AG20443 (cell line): ENCODE measurements around the gene KIF2A.
"Not testable (repeated sequence)": the region's sequence is repeated elsewhere in the genome, so short reads cannot be mapped to it uniquely, and the experiment has no call there.

Experiments used
- DNase-seq: peaks from one replicate; pipeline ENCODE4 v3.0.0; 2012; ENCODE audit warnings: low spot score, mixed read lengths

The KIF2A gene

DNA sequence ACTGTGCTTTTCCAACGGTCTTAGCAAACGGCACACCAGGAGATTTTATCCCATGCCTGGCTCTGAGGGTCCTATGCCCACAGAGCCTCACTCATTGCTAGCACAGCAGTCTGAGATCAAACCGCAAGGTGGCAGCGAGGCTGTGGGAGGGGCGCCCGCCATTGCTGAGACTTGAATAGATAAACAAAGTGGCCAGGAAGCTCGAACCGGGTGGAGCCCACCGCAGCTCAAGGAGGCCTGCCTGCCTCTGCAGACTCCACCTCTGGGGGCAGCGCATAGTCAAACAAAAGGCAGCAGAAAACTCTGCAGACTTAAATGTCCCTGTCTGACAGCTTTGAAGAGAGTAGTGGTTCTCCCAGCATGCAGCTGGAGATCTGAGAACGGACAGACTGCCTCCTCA is 14.2 kb upstream of the KIF2A start:
- DNase-seq: not testable (repeated sequence)

DNA sequence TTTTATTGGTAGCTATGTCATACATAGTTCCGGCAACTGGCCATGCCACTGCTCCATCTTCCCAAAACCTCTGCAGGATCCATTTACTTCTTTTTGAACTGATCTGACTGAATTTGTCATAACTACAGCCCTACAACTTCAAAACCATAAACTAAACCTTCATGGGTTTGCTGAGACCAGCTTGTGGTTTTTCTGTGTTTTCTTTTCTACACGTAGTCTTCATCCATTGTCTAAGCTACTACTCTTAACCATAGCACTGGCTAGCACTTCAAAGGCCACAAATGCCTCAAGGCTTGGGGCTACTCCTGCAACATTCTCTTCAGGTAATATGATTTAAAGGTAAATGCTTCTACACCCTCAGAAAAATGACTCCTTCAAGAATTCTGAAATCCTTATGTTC is 9.0 kb upstream of the KIF2A start:
- DNase-seq: no peak

DNA sequence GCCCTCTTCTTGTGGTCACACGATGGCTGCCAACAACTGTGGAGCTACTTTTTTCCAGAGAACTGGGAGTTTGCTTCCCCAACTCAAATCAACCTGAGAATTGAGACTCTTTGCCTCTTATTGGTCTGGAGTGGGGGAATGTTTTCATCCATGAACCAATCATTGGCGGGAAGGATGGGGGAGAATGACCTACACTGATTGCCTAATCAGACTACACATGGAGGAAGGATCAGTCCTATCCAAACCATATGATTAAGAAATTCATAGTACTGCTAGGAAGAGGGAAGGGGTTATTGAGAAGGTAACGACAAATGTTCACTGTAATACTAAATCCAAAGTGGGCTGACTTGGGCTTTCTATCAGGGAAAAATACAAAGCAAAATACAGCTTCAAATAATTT is 7.9 kb upstream of the KIF2A start:
- DNase-seq: no peak

DNA sequence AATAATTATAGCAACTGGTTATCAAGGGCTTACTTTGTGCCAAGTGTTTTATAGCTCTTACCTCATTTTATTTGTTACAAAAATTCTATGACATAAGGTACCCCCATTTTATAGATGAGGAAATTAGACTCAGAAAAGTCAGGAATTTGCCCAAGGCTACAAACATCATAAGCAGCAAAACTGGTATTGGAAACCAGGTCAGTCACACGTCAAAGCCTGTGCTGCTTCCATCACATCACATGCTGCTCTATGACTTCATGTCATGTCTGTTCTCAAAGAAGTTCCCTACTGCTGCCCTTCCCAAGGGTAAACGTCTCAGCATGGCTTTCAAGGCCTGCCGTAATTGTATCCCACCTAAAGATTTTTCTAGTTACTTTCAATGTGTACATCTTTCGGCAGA is 6.9 kb upstream of the KIF2A start:
- no peak for DNase-seq

DNA sequence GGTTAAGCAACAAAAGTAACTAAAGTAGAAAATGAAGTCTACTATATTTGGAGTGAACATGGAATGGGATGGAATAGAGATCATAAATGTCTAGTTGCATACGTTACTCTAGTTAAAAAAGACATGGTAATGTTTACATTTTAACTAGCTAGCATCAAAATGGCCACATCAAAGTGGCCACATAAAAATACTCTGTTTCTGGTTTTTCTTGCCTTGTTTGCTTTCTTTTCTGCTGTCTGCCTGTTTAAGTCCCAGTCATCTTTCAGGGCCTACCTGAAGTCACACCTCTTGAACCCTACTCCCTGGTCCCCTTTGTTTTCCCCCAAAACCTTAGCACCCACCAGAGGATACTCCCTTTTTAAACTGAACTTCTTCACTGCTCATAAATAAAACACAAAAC is 6.4 kb upstream of the KIF2A start:
- DNase-seq: no peak

DNA sequence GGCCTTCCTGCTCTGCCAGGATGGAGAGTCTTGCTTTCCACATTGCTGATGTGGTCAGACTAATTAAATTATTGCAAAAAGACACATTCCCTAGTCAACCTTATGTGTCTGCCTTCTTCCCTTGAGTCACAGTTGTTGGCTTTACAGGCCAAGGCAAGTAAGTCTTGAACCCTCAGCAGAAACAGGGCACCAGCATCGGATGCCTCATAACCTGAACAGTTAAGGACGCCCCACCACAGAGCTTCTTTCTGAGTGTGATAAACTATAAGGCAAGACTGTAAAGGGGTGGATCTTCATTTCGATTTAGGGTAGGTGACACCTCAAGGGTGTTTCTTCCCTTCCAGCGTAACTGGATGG is 670 bp upstream of the KIF2A start:
- DNase-seq: no peak

DNA sequence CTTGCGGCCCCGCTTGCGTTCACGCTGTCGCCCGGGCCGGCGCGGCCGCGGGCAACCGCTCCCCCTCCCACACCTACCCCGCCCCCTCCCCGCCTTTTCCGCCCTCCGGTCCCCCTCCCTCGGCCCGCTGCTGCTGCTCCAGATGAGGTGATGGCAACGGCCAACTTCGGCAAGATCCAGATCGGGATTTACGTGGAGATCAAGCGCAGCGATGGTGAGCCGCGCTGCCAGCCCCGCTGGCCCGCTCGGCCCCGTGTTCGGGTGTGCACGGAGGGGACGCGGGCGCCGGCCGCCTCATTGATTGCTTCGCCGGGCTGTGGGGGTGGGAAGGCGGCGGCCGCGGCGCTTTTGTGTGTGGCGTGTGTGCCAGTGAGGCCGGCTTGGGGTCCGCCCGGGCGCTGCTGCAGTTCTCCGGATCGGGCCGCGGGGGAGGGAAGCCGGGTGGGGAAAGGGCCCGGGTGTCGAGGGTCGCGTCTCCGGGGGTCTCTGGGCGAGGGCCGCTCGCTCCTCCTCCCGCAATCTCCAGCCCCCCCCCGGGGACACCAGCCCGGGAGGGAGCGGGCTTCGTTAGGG is 403 bp downstream of the KIF2A start:
- no peak for DNase-seq

DNA sequence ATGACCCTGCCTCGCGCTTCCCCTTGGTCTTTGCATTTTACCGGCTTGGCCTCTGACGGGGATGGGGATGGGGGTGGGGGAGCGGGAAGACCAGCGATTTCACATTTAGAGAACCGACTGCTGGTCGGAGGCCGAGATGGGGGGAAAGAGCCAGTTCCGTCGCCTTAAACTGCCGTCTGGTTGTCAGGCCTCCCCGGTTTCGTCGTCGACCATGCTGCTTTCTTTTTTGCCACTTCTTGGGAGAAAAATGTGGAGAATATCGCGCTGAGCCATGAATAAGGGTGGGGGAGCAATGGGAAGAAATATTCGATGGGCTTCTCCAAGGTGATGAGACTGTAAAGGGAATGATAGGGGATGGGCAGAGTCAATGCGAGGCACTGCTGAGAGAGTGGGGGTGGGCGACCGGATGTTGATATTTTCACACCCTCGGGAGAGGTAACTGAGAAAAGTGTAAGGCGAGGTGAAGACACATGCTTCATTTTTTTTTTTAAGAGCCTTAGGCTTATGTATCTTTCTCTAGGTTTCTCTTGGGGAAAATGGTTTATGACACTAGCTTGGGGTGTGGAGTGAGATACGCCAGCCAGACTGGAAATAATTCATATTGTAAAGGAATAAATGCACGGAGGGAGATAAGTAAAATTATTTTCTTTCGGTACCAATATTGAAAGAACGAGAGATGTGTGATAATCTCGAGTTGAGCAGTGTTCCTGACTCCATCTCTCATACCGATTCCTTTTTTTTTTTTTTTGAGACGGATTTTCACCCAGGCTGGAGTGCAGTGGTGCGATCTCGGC is 1.1 kb downstream of the KIF2A start:
- peak; percentile 56 for DNase-seq

DNA sequence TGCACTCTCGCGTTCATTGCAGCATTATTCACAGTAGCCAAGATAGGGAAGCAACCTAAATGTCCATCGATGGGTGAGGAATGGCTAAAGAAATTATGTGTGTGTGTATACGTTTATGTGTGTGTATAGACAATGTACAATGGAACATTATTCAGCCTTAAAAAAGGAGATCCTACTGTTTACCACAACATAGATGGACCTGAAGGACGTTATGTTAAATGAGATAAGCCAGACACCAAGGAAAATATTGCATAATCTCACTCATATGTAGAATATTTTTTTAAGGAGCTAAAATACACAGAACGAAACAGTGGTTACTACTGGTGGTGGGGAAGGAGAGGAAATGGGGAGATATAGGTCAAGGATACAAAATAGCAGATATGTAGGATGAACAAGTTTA is 2.4 kb downstream of the KIF2A start:
- no peak for DNase-seq

DNA sequence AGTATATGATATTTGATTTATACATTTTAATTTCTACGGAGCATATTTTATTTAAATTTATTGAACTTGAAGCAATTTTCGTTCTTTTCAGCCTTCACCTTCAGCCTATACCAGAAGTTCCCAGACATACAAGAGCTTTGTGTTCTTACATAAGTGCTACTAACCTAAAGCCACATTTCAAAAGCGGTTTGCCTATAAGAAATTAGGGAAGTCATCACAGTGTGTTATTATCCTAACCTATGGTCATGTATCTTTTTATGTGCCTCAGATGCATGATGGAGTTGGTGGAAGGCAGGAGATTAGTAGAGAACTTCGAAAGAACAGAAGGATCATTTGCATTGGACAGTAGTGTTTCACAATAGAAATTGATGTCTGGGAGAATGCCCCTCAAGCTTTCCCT is 3.1 kb downstream of the KIF2A start:
- no peak for DNase-seq

DNA sequence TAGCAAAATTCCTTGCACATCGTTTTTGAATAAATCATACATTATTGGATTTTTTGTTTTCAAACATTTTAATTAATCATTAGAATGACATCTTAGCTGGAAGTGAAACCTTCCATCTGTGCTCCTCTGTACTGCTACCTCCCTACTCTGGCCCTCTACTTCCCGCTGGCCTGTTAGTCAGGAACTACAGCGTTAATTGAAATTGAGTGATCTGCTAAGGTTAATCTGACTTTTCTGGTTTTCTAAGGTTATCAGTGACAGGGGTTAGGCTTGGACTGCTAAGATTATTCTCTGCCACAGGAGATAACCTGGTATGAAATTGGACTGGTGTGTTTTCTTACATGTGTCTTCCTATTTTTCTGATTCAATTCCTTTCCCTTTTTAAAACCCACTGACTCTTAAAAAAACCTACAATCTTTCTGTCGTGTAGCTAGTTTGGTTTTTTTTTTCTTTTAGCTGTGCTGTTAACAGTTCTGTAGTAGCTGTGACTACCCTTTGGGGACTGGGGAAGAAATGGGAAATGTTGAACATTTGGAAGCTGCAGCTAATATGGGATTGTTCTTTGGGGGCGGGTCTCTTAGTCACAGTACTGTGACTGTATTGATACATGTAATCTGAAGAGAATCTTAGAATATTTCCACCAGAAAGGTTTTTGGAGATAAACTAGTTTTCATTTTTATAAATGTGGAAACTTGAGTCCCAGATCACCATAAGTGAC is 4.6 kb downstream of the KIF2A start:
- DNase-seq: no peak

DNA sequence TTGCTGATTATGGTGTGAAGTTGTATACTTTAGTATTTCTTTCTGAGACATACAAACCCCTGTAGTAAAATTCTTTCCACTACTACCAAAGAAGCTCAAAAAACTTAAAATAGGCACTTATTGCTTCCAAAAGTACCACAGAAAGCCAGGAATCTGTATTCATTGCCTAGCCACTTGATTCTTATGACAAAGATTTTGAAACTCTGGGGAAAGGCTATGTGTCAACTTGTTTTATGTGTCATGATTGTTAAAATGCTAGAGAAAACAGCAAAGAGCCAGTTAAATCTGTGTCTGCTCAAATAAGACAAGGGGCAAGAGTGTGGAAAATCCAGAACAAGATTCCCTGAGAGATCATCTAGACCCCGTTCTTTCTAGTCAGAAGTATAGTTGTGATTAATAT is 6.0 kb downstream of the KIF2A start:
- no peak for DNase-seq

DNA sequence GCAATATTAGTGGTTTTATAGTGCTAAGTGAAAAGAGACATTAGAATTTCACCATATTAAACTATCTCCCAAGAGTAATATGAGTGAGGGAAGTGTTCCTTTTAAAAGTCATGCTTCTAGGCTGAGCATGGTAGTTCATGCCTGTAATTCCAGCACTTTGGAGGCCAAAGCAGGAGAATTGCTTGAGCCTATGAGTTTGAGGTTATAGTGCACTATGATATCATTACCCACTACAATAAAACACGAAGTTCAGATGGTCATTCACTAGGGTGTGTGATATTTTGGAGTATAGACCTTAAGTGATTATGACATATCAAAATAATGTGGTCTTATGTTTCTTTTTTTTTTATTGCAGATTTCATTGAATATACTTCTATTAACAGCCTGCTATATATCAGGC is 6.7 kb downstream of the KIF2A start:
- no peak for DNase-seq

DNA sequence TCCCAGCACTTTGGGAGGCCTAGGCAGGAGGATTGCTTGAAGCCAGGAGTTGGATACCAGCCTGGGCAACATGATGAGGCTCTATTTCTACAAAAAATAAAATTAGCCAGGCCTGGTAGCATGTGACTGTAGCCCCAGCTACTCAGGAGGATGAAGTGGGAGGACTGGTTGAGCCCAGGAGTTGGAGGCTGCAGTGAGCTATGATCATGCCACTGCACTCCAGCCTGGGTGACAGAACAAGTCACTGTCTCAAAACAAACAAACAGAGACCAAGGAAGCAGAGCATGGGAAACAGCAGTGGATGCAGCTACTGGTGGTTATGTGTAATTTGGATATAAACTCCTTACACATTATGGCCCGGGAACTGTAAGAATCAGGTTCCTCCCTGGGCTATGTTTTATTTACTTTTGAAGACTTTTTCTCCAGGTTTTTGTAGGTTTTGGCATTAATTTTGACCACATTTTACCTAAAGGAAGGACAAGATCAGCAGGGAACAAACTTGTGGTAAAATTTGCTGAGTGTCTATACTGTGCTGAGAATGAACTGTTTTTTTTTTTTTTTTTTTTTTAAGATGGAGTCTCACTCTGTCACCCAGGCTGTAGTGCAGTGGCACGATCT is 8.3 kb downstream of the KIF2A start:
- DNase-seq: no peak

DNA sequence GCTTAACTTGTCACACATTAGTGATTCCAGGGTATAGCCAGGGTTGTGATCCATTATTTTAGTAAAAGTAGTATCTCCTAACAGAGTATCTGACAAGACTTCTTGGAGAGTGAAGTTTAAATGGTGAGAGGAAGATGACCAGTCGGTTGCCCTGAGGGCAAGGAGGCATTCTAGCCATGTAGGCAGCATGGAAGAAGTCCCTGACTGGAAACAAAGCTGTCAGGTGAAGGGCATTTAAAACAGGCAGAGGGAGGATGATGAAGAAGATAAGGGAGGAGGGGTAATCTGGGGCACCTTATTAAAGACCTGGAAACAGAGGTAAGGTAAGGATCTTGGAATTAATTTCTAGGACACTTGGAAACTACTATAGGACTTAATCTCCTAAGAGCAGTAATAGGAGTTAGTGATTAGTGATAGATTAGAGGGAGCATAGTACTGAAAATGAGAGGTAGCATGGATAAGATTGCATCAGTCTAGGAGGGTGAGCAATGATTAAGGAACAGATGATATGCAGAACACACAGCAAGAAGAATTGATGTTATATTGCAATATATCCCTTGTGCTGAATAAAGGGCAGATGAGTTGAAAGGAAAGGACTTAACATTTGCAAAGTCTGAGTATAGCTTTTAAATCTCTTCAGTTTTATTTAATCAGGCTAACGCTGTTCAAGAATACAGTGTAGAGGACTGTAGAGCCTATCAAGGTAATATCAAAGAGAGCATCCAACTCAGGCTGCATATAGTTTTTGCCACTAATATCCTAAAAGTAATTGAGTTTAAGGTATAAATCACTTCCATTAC is 9.6 kb downstream of the KIF2A start:
- DNase-seq: no peak

DNA sequence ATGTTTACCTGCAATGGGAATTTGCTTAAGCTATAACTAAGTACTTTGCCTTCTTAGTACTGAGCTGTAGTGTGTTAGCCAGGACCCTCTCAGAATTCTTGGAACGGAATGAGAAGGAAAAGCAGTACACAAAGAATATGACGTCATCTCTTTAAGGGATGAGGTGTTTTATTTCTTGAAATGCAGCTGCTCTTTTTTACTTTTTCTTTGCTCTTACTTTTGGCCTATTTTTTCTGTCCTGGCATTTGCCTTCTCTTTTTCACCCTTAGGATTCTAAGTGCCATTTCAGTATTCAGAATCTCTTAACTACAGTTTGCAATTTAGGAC is 10.1 kb downstream of the KIF2A start:
- no peak for DNase-seq

DNA sequence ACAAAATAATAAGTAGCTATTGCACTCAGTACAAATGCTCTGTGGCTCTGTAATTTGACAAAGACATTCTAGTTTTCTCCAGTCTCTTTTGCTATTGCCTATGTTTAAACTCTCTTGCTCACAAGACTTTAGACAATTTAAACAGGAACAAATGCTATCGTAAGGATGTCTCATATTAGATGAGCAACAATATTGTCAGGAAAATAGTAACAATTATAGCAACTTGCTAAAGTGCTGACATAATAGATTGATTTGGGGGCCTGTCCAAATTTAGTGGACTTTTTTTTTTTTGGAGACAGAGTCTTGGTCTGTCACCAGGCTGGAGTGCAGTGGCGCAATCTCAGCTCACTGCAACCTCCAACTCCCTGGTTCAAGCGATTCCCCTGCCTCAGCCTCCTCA is 11.8 kb downstream of the KIF2A start:
- no peak for DNase-seq

DNA sequence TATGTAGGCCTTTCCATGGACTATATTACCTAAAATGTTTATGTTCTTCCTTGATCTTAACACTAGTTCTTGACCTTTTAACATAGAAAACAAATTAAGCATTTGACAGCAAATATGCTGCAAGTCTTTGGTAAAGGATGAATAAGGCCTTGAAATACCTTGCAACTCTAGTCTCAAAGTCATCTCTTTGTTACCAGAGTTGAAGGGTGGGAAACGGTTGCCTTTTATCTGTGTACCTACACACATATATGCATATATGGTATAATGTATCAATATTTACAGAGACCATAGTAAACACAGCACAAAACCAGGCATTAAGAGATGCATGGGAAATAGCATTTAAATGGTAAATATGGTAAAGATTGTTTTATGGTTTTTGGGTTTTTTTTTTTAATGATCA is 16.5 kb downstream of the KIF2A start:
- DNase-seq: no peak

DNA sequence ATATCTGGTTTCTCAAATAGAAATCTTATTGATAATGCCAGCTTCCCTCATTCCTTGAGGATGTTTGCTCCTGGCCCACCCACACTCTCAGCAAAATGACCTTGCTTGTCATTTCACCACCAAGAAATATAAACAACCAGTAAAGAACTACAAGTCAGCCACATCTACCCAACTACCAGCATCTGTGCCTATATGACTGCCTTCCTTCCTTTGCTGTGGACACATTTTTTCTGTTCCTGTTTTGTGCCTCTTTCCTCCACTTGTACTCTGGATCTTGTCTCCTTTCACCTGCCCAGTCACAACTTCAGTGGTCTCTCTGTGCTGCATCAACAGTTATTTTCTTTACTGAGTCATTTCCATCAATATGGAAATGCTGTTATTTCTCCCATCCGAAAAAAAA is 20.3 kb downstream of the KIF2A start:
- DNase-seq: no peak

DNA sequence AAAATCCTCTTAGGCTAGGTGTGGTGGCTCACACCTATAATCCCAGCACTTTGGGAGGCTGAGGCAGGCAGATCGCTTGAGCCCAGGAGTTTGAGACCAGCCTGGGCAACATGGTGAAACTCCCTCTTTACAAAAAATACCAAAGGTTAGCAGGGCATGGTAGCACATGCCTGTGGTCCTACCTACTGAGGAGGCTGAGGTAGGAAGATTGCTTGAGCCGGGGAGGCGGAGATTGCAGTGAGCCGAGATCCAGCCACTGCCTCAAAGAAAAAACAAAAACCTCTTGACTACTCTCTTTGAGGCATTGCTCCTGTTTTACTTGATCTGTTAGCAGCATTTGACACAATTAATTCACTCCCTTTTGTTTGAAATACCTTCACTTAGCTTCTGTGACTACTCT is 20.7 kb downstream of the KIF2A start:
- no peak for DNase-seq

DNA sequence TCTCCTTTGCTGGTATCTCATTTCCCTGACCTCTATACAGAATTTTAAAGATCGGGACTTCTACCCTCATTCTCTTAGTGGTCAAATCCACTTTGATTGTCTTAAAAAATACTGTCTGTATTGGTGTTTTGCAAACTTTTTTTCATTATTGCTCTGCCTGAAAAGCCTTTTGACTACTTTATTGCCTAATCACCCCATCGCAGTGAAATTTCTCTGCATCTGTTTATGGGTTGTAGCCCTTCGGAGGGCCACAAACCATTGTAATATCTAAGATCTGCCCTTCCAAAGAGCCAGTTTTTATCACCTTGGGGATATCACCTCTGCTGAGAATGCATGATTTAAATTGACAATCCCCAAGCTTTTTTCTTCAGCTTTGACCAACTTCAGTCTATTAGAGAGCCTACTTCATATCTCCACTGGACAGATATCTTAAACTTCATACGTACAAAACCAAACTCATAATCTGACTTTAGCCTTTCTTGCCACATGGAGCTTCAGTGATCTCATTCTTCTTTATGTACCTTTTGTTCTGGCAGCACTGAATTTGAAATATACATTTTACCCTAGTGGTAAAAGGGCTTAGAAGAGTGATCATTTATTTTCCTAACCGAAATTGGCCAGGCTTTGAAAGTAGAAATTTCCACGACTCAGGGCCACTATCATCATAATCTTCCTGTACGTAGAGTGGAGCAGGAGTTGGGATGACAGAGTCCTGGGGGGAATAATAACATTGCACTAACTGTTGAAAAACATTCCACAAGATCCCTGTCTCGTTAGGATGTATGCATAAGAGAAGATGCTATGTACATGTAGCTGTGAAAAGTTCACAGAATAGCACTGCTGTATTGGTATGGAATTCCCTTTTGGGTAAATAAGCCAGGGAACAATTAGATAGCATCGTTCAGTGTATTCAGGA is 21.4 kb downstream of the KIF2A start:
- no peak for DNase-seq
